ENCODE results near the gene PCBP2.
A peak's percentile ranks its signal among the peaks of the same experiment; 100 is the strongest.
"Not testable (repeated sequence)": the region's sequence is repeated elsewhere in the genome, so short reads cannot be mapped to it uniquely, and the experiment has no call there.

The PCBP2 gene

DNA sequence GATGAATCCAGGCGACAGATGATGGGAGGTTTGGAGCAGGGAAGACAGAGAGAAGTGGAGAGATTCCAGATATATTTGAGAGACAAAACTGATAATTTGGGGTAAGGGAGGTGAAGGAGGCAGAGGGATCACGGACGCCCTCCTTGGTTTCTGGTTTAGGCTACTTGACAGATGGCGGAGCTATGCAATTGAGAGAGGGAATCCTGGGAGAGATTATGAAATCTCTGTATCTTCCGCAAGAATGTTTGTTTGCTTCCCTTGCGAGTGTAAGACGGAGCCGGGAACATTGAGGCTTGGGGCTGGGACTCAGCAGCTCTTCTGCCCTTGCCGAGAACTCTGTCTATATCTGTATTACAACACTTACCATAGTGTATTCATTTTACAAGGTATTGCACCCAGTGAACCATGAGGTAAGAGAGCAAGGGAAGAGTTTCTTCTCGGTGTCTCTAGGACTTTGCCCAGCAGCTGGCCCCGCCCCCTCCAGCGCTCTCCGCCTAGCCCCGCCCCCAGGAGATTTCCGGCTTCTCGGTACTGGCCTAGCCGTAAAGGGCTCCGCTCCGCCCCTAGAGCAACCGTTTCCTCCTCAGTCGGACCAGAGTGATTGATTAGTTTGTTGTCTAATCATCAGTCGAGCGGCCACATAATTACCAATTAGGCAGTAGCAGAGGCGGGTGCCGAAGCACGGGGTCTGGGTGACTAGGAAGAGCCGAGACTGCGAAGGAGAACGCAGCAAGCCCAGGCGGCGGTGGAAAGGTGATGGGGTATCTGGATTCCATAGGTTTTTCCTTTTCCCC is 10.7 kb upstream of the PCBP2 start, which contains the start of gene PRR13:
TSS of gene PRR13 (plus strand) at position 695 of the 794 bp plus-strand sequence. CDS start 981 bp downstream, outside the sequence.
- peak; percentile 94 for DNase-seq

DNA sequence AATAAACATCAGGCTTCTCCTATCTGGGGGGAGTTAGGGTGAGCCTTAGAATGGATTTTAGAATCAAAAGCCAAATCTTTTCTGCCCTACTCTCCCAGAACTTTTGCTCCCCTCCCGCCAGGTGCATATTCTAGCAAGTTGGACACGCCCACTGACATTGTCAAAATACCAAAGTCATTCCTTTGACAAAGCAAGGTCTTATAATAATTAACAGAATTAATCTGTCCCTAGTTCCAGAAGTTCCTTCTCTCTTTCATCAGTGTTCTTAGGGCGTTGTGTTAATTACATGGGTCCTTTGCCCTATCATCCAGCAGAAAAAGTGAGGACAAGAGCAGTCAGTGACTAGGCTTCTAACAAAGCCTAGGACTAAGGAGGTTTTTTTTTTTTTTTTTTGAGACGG is 7.9 kb upstream of the PCBP2 start:
- DNase-seq: no peak

DNA sequence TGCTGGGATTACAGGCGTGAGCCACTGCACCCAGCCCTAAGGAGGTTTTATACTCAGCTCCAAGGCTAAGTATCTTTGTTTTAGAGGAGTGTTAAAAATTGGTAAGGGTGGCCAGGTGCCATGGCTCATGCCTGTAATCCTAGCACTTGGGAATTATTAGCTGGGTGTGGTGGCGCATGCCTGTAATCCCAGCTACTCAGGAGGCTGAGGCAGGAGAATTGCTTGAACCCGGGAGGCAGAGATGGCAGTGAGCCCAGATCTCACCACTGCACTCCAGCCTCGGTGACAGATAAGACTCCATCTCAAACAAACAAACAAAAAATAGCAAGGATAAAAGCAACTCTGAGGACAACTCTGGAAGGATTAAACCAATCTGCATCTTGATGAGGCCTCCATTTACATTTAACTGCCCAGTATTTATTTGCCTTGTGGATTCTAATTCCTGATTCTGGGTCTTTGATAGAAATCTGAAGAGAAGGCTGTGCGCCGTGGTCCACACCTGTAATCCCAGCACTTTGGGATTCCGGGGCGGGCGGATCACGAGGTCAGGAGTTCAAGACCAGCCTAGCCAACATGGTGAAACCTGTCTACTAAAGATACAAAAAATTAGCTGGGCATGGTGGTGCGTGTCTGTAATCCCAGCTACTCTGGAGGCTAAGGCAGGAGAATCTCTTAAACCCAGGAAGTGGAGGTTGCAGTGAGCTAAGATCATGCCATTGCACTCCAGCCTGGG is 7.1 kb upstream of the PCBP2 start:
- DNase-seq: not testable (repeated sequence)

DNA sequence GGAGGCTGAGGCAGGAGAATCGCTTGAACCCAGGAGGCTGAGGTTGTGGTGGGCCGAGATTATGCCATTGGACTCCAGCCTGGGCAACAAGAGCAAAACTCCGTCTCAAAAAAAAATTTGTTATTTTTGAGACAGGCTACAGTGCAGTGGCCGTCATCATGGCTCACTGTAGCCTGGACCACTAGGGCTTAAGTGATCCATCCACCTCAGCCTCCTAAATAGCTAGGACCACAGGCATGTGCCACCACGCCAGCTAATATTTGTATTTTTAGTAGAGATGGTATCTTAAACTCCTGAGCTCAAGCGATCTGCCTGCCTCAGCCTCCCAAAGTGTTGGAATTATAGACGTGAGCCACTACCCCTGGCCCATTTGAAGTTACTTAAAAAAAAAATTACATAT is 966 bp upstream of the PCBP2 start:
- DNase-seq: no peak

DNA sequence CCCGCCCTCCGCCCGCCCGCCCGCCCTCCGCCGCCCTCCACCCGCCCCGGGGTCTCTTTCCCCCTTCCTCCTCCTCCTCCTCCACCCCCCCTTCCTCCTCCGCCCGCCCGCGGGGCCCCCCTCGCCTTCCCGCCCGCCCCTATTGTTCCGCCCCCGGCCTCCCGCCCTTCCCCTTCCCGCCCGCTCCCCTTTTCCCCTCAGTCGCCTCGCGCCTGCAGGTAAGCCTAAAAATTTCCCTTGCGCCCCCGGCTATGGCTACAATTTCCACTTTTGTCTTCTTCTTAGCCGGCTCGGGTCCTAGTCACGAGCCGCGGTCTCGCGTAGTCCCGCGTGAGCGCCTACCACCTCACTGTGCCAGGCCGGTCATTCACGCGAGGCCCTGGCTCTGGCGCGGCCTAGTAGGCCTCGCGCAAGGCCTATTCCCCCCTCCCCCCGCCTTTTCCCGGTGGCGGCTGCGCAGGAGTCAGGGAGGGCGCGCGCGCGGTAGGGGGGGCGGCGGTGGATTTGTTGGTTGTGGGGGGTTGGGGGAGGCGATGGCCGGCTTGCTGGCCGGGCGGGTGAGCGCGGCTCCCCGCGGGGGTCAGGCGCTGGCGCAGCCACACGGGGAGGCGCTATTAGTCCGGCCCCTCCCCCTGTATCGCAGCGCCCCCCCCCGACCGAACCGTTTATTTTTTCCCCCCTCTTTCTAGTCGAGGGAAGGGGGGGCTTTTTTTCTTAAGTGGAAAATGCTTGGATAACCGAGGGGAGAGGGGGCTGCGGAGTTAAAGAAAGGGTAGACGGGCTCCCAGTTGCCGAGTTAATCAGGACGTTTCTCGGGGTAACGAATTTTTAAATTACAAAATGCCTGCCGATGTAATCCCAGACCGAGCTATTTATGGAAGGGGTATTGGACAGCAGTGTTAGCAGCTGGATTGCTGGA is 516 bp downstream of the PCBP2 start:
- peak; percentile 38 for DNase-seq

DNA sequence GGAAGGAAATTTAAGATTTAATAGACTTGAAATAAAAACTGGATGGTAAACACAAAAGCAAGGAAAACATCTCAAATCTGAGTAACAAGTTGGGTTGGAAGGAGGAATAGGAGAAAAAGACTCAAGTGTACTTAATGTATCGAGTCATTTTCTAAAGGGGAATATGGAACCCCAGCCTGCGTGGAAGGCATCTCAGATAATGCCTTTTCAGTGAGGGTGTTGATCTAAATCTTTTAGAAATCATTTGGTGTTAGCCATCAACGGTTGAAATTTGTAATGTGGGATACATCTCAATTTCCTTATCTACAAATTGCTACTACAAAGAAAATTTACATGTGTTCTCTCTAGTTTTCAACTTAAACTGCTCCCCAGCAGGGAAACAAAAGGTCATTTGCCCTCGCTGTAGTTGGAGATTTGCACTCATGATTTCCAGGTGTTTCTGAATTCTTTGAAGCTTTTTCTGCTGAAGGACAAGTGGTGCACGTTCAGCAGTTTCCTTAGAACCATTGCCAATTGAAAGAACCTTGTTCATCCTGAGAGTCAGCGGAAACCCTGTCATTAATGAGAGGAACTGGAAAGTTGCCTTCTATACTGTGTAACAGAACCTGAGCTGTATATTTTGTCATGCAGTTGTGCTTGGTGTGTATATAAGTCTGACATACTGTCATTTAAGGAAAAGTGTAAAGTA is 2.2 kb downstream of the PCBP2 start:
- no peak for DNase-seq

DNA sequence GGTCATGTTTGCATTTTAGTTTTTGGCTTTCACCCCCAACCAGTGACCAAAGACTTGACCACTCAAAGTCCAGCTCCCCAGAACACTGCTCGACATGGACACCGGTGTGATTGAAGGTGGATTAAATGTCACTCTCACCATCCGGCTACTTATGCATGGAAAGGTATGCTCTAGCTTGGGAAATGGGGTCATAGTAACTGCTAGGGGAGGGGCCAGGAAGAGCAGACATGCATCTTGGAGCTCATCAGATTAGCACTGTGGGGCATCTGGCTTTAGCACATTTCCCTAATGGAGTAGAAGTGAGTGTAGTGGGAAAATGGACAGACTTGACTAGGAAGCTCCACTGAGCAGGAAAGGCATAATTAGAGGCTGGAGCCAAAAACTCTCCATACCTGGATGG is 2.8 kb downstream of the PCBP2 start:
- no peak for DNase-seq

DNA sequence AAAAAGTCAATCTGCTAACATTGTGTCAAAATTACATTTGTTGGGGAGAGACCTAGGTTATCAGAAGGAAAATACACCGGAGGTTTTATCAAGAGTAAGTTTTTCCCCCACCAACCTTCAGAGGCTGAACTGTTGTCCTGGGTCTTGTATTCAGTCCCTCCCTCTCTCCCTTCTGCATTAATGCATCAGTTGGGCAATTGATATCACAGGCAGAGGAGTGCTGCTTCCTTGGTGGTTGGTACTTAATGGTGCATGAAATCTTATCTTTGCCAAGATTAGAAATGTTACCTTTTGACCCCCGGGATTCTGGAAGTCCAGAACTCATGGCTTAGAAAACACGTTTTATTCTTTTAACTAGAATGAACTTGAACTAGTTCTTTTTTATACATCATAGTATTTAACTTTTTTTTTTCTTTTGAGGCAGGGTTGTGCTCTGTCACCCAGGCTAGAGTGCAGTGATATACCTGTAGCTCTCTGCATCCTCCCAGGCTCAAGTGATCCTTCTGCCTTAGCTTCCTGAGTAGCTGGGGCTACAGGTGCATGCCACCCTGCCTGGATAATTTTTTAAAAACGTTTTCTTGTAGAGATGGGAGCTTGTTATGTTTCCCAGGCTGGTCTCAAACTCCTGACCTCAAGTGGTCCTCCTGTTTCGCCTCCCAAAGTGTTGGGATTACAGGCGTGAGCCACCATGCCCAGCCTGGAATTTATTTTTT is 4.9 kb downstream of the PCBP2 start:
- DNase-seq: no peak

DNA sequence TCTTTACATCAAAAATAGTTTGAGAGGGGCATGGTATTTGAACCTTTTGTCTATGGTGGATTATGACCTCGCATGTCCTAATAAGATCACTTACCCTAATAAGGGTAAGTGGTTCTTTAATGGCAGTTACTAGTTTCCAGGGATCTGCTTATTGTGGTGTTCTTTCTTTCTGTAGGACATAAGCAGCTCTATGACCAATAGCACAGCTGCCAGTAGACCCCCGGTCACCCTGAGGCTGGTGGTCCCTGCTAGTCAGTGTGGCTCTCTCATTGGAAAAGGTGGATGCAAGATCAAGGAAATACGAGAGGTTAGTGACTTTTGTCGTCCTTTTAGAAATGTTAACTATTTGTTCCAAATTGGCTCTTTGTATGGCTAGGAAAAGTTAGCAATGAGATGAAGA is 7.2 kb downstream of the PCBP2 start:
- DNase-seq: no peak

DNA sequence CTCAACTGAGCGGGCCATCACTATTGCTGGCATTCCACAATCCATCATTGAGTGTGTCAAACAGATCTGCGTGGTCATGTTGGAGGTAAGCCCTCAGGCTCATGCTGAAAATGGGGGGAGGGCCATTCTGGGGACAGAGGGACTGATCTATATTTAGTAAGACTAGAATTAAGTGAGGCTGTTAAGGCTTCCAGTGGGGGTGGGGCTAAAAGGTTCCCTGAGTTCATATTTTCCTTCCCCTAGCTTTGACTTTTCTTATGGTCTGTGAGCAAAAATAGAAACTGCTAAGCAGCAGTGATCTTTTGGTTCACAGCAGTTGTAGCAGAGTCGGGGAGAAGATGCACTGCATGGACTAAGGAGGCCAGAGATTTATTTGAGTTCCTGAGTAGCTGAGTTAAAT is 9.2 kb downstream of the PCBP2 start:
- DNase-seq: no peak

DNA sequence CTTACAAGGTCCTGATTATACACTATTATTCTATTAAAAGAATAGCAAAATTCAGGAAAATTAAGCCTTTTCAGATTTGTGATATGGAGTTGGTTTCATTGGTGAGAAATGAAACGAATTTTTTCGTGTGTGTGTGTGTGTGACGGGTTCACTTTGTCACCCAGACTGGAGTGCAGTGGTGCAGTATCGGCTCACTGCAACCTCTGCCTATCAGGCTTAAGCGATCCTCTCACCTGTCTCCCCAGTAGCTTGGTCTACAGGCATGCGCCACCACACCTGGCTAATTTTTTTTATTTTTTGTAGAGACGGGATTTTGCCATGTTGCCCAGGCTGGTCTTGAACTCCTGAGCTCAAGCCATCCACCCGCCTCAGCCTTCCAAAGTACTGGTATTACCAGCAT is 9.7 kb downstream of the PCBP2 start:
- DNase-seq: no peak

DNA sequence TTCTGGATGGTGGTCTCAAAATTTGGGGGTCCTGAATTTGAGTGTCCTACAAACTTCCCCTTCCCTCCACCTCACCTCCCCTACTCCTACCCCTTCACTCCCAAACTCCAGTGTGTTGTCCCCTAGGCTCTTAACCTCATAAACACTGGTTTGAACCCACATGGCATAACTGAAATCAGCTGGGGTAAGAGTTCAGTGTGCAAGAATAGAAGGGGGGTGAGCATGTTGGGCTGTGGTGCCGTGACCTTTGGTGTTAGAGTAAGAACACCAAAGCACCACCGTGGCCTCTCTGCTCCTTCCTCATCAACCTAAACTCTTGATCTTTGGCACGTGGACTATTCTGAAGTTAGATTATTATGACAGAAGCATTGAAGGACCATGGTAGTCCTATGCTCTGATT is 11.0 kb downstream of the PCBP2 start:
- DNase-seq: no peak

DNA sequence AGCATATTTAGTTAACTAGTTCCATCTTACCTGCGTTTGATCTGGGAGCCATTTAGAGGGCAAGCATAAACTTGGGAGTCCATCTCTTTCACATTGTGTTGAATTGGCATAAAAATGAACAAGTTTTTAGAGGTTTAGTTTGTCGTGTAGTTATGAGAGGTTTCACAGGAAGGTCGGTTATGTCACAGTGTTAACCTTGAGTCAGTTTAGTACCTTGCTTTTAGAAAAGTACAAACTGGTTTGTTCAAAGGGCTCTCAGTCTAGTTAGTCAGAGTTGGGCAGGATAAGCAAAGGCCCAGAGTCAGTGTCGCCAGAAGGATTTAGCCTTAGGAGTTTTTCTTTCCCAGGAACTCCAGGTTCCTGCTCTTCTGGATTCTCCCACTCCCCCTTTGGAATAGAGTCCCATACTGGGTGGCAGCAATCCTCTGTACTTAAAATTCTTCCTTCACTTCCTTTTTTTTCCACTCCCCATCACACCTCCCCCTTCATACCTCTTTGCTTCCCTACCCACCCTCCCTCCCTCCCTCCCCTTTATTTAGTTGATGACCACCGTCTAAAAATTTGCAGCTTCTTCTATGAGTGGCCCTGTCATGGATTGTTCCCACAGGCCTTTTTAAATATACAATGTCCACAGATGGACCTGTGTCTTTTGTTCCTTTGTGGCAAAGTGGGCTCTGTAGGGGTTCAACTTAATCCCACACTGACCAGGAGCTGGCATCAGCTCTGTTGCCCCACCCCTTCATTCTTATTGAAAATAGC is 12.1 kb downstream of the PCBP2 start:
- DNase-seq: no peak

DNA sequence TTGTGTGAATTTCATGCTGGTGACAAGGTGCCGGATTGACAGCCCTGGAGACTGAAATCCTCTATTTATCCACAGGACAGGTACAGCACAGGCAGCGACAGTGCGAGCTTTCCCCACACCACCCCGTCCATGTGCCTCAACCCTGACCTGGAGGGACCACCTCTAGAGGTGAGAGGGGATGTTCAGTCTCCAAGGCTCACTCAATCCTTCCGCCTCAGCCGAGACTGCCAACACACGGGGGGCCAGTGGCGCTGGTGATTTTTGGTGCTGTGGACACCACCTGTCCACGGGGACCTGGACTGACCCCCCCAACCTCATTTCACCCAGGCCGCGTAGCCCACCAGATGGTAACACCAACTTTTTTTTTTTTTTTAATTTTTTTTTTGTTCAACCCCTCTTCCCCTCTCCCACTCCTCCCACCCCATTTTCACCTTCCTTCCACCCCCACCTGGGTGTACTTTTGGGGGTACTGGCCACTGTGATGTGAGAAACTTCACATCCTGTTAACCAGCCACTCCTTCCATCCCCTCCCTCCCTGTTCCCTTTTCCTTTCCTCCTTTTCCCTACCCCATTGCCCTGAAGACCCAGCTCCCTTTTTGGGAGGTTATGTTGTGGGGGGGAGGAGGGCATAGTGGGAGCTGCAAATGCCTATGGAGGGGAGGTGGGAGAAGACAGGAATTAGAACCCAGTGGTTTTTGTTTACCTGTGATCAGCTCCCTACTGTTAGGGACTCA is 12.9 kb downstream of the PCBP2 start:
- DNase-seq: no peak

DNA sequence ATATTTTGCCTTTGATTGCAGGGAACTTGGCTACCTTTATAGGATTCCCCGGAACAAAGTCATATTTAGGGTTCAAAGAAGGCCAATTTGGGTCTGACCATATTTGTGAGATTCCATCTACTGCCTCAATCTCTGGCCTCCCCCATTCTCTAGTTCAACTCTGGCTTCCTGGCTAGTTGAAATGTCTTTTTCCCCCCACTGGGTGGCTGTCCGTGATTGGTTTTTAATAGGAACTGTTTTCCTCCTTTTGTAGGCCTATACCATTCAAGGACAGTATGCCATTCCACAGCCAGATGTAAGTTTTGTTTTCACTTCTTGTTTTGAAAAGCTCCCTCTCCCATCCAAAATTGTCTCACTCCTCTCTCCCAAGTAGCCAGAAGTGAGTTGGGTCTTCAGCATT is 13.8 kb downstream of the PCBP2 start:
- no peak for DNase-seq

DNA sequence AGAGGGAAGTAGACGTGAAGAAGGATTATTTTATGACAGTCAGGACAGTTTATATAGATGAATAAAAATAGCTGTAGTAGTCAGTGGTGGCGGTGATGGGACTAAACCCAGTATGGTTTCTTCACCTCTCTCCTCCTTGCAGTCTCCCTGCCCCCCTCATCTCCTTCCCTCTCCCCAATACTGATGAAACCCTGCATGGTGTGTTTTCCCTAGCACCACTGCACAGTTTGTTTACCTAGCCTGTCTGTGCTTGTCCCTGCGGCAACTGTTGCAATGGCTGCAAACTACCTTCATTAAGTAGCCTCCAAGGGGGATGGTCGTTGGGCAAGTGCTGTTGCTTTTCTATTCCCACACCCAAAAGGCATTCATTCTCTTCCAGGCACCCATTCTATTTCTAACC is 14.7 kb downstream of the PCBP2 start:
- DNase-seq: no peak

DNA sequence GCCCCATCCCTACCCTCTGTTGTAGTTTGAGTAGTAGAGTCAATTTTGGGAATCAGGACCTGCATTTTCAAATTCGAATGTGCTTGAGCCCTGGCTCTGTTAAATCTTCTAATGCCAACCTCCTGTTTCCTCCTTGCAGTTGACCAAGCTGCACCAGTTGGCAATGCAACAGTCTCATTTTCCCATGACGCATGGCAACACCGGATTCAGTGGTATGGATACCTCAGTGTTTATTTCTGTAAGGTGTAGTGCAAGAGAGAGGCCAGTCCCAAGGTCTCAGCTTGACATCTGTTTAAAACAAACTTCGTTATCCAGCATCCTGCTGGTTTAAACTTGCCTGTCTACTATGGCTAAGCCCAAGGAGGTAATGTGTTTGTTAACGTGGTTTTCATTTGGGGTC is 15.2 kb downstream of the PCBP2 start:
- no peak for DNase-seq

DNA sequence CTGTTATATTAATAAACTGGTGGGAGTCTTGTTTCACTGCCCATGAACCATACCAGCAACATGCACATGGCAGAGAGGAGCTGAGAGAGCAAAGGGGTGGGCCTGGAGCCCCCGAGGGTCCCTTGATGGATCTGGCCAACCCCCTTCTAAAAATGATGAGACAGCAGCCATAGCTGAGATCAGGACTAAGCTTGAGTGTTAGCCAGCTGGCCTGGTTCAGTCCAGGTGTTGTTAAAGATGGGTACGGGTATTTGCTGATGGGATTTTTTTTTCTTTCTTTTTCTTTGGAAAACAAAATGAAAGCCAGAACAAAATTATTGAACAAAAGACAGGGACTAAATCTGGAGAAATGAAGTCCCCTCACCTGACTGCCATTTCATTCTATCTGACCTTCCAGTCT is 16.0 kb downstream of the PCBP2 start:
- DNase-seq: no peak

DNA sequence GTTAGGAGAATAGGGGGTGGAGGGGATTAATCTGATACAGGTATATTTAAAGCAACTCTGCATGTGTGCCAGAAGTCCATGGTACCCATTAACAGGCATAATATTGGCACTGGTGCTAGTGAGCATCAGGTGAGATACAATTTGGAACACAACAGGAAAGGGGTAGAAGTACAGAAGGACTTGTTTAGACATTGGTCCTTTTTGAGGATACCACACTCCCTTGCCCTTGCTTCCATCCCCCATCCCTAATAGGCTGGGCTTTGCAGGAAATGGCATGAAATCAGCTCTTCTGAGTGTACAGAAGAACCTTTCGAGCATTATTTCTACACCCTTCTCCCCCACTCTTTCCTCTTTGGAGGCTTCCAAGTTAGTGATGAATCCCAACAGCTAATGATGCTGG is 16.4 kb downstream of the PCBP2 start:
- DNase-seq: no peak

DNA sequence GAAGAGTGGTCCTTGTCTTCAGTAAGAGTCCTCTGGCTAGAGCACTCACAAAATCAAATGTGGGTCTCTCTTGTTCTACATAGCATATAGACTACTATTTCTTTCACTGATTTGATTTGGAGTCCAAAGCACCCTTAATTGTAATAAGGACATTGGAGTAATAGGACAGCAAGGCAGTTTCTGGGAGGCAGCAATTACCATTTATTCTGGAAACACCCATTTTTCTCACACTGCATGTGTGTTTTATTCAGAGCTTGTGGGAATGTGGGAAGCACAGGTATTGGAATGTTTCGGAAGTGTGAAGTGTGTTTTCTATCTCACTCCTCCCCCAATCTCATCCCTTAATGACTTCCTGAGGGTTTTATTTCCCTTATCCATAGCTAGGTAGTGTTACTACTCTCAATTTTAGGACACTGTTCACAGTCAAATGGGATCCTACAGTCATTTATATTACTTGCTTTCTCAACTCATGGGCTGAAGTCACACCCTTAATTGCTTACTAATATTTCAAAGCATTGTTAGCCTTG is 20.2 kb downstream of the PCBP2 start:
- DNase-seq: no peak
